ENCODE data around the gene BARX1.

The BARX1 gene

DNA sequence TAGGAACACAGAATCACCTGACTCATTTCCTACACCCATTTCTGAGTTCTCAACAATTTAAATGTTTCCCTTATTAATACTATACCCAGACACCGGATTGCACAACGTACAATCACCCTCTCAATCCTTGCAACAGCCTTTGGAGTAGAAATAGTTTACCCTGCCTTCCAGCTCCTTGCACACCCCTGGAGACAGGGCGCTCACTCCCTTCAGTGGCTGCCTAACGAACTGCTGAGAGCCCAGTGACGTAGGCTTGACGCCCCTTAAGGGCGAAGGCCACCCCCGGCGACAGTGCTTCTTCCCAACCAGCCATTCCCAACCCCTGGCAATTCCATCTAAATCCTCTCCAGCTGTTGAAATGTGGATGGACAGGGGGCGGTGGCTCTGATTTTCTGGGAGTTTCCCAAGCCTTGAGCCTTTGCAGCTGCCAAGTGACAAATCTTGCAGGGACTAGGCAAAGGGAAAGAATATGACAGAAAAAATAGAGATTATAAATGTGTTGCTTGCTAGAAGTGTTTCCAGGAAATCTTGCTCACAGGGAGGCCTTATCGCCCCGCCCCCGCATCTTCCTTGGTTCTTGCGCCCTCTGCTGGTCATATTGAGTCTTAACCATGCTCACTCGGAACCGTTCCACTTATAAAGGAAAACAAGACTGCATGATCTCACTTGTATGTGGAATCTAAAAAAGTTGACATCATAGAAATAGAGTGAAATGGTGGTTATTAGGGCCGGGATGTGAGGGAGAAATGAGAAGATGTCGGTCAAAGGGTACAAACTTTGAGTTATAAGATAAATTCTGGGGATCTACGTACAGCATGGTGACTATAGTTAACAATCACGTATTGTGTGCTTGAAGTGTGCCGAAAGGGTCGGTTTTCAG lies 7.6 kb upstream of the BARX1 start:
- peak; percentile 76 to 81 for DNase-seq (ENCODE audit: low read depth in 1 of 2, low spot score in 1 of 2)
- in situ Hi-C loops (cut with HindIII; ENCODE audit: low pct_unique_long_range_greater_than_20kb, low sequenced_read_pairs), result no loop called here
- TF ChIP-seq JUND (IDR thresholded peaks at IDR 0.05; ENCODE audit: low read depth), result no peak

DNA sequence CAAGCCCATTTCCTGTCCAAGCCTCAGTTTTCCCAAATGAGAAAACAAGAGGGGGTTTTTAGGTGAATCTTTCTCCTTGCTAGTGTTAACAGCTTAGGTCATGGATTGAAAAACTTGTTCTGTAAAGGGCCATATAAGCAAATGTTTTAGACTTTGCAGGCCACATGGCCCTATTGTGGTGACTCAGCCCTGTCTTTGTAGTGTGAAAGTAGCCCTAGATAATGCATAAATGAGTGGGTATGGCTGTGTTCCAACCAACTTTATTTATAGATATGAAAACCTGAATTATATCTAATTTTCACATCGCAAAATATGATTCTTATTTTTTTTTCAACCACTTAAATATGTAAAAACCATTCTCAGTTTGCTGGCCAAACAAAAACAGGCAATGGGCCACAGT lies 6.9 kb upstream of the BARX1 start:
- in situ Hi-C loops (cut with HindIII; ENCODE audit: low pct_unique_long_range_greater_than_20kb, low sequenced_read_pairs), result no loop called here
- DNase-seq (ENCODE audit: low read depth in 1 of 2, low spot score in 1 of 2), result no peak
- no peak for TF ChIP-seq JUND (IDR thresholded peaks at IDR 0.05; ENCODE audit: low read depth)

DNA sequence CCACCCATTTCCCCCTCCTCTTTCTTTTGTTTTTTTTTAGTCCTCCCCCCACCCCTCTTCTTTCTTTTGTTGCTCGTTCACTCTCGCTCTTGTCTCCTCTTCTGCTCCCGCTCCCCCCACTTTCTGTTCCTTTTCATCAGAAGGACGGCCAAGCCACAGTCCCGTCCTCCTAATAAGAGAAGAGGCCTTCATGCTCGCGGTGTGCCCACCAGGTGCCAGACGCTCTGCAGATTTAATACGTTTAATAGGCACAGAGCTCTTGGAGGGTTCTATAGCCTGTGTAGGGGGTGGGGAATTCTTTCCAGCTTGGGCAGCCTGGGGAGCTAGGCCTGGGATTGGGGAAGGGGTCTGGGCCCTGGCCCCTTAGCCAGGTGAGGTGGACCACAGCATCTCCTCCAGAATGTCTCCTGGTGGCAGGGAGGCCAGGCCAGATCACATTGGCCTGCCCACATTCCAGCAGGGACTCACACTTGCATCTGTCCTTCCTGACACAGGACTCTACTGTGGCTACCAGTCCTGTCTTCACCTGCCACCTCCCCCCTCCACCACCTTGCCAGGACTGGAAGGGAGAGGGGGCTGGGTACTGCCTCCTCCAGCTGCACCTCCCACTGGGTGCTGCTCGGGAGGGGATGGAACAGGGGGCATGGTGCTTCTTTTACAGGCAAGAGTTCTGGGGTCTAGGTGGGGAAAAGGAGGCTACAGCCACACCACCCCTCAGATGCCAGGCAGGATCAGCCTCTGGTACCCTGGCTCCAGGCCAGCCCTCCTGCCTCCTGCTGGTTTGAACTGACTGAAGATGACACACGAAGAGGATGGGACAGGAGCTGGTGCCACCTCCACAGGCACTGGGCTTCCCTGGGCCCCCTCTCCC lies 6.1 kb upstream of the BARX1 start:
- DNase-seq (ENCODE audit: low read depth in 1 of 2, low spot score in 1 of 2), result no peak
- no peak for TF ChIP-seq JUND (IDR thresholded peaks at IDR 0.05; ENCODE audit: low read depth)
- in situ Hi-C loops (cut with HindIII; ENCODE audit: low pct_unique_long_range_greater_than_20kb, low sequenced_read_pairs), result no loop called here

DNA sequence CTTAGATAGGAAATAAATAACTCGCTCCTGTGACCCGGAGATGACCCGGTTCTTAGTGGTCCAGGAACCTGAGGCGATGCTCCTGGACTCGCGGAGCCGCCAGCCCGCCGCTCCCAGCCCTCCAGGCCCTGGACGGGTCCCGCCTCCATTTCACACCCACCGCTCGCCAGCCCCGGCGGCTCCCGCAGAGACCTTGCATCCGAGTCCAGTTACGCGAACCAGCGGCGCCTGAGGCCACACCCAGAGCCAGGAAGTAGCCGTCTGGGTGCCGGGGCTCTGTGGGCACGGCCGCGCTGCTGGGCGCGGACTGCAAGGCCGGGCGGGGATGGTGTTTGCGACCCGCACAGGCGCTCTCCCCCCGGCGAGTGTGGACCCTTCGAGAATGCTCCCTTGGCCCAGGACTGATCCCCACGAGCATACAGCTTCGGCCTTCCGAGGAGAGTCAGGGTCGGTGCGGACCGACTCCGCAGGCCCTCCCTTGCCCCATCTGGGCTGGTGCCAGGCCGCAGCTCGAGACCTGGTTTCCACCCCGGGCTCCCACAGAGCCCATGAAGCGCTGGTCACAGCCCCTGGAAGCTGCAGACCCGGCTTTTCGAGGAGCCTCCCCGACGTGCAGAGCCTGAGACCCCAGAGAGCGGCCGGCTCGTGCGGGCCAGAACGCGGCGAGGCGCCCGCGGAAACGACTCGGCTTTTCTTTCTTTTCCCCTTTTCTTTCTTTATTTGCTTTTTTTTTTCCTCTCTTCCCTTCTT lies 5.2 kb upstream of the BARX1 start:
- no peak for DNase-seq (ENCODE audit: low read depth in 1 of 2, low spot score in 1 of 2)
- no peak for TF ChIP-seq JUND (IDR thresholded peaks at IDR 0.05; ENCODE audit: low read depth)
- in situ Hi-C loops (cut with HindIII; ENCODE audit: low pct_unique_long_range_greater_than_20kb, low sequenced_read_pairs), result no loop called here

DNA sequence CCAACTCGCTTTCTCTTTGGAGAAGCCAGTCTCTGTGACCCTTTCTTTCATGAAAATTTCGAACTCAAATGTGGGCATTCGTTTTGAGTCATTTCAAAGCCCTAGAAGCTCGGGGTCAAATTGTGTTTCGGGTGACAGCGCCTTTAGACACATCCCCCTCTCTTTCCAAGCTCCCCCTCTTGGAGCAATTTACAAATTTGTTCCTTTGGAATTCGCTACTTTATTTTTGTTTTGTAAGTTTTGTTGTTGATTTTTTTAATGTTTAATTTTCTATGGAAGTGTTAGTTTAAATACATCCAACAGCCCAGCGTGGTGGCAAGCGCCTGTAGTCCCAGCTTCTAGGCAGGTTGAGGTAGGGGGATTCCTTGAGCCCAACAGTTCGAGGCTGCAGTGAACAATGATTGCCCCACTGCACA lies 4.6 kb upstream of the BARX1 start:
- in situ Hi-C loops (cut with HindIII; ENCODE audit: low pct_unique_long_range_greater_than_20kb, low sequenced_read_pairs), result no loop called here

DNA sequence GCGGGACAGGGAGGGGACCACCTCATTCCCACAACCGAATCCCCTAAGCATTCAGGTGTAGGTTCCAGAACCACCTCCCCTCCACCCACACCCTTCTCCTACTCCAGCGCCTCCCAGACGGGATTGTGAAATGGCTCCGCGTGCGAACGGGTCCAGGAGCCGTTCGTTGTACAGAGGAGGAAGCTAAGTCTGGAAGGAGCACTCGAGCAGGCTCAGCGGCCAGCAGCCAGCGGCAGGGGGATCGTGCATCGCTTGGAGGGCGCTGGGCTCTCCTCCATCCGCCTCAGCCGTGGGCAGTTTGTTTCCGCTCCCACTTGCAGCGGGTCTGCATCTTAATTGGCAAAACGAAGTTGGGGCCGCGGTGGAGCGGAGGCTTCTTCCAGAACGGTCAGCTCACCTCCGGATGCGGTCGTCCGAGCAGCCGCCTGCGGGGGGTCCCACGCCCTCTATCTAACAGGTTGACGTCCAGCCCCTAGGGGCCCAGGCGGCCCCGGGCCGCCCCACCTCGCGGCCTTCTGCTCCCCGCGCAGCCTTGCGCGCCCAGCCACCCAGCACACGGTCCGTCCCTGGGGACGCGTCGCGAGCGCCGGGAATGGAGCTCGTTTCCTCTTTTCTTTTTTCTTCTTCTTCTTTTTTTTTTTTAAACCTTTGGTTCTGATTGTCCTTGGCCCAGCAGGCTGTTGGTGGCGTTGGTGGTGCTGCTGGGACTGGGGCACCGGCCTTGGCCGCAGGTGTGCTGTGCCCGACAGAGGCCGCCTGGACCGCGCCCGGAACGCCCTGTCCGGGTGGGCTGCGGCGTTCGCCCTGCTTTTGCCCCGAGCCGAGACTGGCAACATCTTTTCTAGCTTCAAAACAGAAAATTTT lies 3.9 kb upstream of the BARX1 start:
- in situ Hi-C loops (cut with HindIII; ENCODE audit: low pct_unique_long_range_greater_than_20kb, low sequenced_read_pairs), result no loop called here
- TF ChIP-seq JUND (IDR thresholded peaks at IDR 0.05; ENCODE audit: low read depth), result no peak
- no peak for DNase-seq (ENCODE audit: low read depth in 1 of 2, low spot score in 1 of 2)

More for the DNA sequence above, 4.6 kb upstream of the BARX1 start:
- DNase-seq (ENCODE audit: low read depth in 1 of 2, low spot score in 1 of 2), result no peak
- TF ChIP-seq JUND (IDR thresholded peaks at IDR 0.05; ENCODE audit: low read depth), result no peak

DNA sequence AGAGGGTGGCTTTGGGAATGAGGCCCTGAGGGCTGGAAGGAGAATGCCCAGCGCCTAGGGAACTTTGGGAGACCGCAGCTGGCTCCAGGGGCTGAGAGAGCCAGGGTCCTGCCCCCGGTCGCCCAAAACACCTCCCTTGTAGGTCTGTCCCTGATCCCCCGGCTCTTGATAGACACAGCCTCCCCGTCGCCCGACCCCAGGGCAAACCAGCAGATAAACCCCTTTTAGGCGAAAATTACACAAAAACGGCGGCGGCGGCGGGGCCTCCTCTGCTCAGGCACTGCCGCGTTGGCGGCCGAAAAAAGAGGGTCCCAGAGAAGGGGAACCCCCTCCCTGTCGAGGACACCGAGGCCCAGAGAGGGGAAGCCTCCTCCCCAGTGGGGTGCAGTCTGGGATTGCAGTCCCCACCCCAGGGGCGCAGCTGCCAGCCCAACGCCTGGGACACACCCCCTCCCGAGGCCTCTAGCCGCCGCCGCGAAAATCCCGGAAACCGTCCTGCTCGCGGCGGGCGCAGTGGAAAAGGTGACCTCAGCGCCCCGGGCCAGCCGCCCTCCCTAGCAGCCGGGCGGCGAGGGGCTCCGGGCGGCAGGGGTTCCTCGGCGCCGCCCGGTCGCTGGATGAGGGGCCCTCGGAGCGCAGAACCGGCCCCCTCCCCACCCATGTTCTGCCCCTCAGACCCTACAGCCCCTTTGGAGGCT lies 3.1 kb upstream of the BARX1 start:
- DNase-seq (ENCODE audit: low read depth in 1 of 2, low spot score in 1 of 2), result no peak
- in situ Hi-C loops (cut with HindIII; ENCODE audit: low pct_unique_long_range_greater_than_20kb, low sequenced_read_pairs), result no loop called here
- no peak for TF ChIP-seq JUND (IDR thresholded peaks at IDR 0.05; ENCODE audit: low read depth)

DNA sequence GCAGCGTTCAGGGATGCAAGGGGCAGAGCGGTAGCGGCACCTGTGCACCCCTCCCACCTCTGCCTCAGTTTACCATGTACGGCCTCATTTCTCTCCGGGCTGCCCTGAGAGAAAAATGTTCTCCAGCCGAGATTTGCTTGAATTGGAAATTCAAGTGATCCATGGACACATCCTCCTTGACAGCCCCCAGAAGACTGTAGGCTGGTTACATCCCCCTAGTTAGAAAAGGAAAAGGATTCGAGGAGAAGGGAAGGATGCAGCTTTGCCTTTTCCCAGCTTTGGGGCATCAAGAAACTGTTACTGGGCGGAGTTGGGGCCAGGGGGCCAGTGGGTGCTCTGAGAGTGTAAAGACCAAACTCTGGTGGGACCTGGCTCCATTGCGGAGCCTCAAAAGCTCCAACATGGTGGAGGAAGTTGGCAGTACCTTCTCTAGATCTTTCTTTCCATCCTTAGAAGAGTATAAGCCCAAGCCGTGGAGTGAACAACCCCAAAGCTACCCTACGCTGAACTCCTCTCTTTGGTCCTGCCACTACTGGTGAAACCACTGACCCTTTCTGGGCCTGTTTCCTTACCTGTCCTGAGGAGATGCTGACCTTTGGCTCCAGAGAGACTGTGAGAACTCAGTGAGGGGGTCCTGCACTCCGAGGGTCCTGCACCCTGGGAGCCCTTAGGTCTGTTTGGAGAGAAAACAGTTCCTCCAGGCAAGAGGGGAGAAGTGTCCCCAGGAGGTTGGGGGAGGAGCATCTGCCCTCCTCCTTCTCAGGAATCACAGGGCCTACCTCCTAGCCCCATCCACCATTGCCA lies 1.0 kb upstream of the BARX1 start:
- DNase-seq (ENCODE audit: low read depth in 1 of 2, low spot score in 1 of 2), result no peak
- TF ChIP-seq JUND (IDR thresholded peaks at IDR 0.05; ENCODE audit: low read depth), result no peak
- in situ Hi-C loops (cut with HindIII; ENCODE audit: low pct_unique_long_range_greater_than_20kb, low sequenced_read_pairs), result no loop called here

DNA sequence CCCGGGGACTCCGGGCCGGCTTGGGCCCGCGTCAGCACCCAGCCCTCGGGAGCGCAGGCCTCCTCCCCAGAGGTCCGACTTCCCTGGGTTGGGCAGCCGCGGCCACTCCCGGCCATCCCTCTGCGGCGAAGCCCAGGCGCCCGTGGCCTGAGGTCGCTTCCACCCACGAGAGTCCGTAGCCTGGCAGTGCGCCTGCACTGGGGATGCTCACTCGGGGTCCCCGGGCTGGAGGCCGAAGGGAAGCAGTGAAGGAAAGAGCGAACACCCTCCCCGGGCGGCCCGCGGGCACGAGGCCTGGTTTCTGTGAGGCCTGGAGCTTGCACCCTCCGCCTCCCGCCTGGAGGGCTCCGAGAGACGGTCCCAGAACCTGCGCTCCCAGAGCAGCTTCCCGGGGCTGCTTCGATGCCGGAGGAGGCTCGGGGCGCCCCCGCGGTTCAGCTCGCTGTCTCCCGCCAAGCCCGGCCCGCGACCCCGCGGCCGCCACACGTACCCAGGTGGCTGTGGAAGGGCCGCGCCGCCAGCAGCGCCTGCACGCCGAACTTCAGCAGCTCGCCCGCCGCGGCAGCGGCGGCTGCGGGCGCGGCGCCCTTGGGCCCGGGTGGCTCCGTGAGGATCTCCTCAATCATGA lies 607 bp downstream of the BARX1 start:
- TF ChIP-seq JUND (IDR thresholded peaks at IDR 0.05; ENCODE audit: low read depth), result no peak
- no peak for DNase-seq (ENCODE audit: low read depth in 1 of 2, low spot score in 1 of 2)
- in situ Hi-C loops (cut with HindIII; ENCODE audit: low pct_unique_long_range_greater_than_20kb, low sequenced_read_pairs), result no loop called here

All from T47D (cell line).